Measurements from ENCODE around the gene BCL2L15.

BCL2L15 gene

DNA sequence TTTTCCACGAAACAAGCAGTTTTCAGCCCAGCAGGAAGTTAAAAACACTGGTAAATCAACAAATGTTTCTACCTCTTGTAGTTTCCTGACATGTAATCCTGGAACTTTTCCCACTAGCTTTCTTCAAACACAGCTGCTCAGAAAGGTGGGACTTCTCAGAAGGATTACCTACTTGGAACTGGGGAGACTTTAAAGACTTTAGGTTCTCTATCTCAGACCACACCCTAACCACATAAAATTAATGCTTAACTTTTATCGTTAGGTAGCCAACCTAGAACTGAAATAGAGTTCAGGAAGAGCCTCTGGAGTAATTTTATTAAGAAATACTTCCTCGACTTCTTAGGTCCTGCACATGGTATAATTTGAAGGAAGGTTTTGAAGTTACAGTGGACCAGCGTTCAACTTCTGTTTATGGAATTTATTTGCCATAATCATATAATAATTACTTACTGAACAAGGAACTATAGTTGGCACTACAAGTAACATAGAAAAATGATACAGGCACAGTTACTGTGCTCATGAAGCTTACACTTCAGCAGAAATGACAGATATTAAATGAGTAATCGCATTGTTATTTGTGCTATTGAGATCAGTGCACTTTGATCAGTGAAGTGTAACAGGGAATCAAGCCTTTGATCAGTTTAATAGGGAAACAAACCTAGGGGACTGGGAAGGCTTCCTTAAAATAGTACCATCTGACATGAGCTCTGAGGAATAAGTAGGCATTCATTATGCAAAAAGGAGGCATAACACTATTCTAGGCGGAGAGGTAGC lies at the start of gene BCL2L15:
BCL2L15 (minus strand) TSS at position 180 of the 774 bp plus-strand sequence. CDS start 206 bp downstream, outside the sequence.
- DNase-seq (ENCODE audit: low spot score) = no peak

- DNase-seq (ENCODE audit: low spot score) = no peak
Measured at GRCh38 chr1:113937146-113937545, 49.8 kb upstream of the BCL2L15 start.

- no peak for DNase-seq (ENCODE audit: low spot score)
Measured at GRCh38 chr1:113935970-113936369, 48.6 kb upstream of the BCL2L15 start.

DNA sequence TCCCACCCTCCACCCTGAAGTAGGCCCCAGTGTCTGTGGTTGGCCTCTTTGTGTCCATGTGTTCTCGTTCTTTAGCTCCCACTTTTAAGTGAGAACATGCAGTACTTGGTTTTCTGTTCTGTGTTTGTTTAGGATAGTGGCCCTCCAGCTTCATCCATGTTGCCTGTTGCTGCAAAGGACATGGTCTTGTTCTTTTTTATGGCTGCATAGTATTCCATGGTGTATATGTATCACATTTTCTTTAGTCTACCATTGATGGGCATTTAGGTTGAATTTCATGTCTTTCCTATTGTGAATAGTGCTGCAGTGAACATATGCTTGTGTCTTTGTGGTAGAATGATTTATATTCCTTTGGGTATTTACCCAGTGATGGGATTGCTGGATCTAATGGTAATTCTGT lies 47.8 kb upstream of the BCL2L15 start:
- DNase-seq (ENCODE audit: low spot score) = no peak

DNA sequence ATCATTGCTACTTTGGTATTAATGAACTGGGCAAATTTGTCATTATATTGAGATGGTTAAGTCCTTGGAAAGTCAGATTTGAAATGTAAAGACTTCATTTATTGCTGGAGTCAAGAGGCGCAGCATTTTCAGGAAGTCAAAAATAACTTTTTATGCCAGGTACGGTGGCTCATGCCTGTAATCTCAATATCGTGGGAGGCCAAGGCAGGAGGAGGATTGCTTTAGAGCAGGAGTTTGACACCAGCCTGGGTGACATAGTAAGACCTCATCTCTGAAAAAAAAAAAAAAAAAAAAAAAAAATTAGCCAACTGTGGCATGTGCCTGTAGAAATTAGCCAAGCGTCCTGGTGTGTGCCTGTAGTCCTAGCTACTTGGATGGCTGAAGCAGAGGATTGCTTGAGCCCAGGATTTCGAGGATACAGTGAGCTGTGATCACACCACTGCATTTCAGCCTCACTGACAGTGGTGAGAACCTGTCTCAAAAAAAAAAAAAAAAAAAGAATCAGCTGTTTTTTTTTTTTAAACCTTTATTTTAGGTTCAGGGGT lies 47.2 kb upstream of the BCL2L15 start:
- no peak for DNase-seq (ENCODE audit: low spot score)

DNA sequence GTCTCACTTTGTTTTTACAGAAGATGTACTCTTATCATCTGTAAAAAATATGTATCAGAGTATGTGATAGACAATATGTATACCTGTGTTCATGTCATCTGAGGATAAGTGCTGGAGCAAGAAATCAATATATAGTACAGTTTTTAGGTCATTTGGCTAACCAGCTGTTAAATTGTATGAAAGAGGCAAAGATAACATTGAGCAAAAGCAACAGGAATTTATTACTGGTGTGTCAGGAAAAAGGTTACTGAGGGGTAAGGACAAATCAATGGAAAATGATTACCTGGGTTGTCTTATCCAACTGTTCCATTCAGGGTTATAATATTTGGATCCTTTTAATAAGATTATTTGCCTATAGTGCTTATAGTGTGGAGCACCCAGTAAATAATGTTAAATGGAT lies 46.6 kb upstream of the BCL2L15 start:
- no peak for DNase-seq (ENCODE audit: low spot score)

- no peak for DNase-seq (ENCODE audit: low spot score)
Measured at GRCh38 chr1:113931451-113931851, 44.1 kb upstream of the BCL2L15 start.

DNA sequence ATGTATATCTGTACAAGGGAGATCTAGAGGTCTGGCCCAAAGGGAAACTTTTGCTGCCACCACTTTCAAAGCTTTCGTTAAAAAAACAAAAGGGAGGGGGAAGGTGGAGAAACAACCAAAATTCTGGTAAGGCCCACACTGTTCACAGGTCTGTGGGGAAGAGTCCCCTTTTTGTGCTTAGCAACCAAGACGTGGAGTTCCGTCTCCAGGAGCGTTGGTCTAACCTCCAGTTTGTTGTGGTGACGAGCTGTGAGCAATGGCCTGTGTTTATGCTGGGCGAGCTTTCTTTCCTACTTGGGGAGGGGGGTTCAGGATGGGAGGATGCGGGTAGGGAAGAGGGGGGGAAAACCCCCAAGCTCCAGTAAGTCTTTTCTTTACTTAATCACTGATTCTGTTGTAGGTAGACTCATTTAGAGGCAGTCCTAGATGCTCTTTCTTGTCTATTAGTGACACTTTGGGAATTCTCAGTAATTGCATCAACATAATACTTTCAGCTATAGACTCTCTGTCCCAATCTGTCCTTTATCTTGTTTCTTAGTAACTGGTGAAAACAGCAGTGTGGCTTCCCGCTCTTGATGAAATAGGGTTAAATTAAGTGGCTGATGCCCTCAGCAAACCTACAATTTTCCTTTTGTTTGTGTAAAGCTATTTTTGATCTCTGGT lies 43.2 kb upstream of the BCL2L15 start:
- peak; percentile 13 for DNase-seq (ENCODE audit: low spot score)

GRCh38 chr1:113929750-113930498 lies 42.5 kb upstream of the BCL2L15 start:
- peak; percentile 47 for DNase-seq (ENCODE audit: low spot score)

- peak; percentile 92 for DNase-seq (ENCODE audit: low spot score)
Measured at GRCh38 chr1:113928941-113929749, 41.8 kb upstream of the BCL2L15 start, which contains the start of gene HIPK1. Gene HIPK1, plus strand, starts transcription at chr1:113929324.

DNA sequence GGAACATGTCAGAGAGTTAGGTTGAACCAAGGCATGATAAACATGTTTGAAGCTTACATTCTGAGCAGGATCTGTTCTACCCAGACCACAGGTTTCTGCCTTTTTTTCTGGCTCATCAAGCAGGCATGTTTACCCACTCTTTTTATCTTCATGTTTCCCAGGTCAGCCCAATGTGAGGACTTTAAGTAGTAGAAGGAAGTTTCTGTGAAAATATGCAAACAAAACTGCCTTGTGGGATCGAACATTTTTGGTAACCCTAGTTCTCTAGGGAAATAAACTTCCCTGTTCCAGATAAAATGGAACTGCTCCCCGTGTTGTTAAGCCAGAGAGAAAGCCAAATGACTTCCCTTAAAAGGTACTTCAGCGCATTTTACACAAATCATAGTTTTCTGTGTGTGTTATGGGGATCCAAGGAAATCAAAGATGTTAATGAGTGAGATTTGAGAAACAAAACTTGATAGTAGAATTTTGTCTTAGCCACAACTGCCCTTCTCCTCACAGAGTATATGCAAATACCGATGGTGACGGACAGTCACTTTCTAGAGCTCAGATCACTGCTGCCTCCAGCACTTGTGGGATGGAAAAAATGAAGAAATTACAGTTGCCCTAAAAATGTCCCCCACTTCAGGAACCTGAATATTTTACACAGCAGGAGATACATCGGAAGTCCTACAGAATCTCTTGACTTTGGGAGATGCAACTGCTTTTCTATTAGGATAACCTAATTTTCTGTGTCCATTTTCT lies 41.0 kb upstream of the BCL2L15 start:
- DNase-seq (ENCODE audit: low spot score) = peak; percentile 37

- no peak for DNase-seq (ENCODE audit: low spot score)
Measured at GRCh38 chr1:113924473-113924872, 37.1 kb upstream of the BCL2L15 start.

DNA sequence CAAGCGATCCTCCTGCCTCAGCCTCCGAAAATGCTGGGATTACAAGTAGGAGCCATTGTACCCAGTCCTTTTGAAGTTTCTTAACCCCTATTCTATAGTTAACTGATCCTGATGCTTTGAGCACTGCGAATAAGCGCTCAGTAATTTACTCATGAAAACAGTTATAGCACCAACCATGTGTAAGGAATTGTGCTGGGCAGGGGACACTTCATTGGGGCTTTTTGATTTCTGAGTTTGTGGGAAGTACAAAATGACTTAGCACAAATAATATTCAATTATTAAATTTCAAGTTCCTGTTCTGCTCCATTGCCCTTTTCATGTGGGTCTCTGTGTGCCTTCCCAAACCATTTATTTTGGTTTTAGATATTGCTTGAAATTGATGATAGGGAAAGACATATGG lies 35.6 kb upstream of the BCL2L15 start:
- no peak for DNase-seq (ENCODE audit: low spot score)

DNA sequence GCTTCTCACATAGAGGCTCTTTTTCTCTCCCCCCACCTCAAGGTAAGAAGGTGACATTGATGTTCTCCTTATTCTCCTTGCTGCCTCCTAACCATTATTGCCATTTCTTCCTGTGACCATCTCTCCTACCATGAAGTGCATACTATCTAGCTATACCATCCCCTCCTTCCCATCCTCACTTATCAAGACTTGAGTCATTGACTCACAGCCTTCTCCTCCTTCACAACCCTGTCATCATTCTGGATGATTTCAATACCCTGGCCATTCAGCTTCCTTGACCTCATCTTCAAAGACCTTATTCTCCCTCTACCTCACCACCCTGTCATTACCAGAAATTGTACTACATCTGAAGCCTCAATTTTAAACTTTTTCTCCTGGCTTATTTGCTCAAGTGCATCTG lies 30.9 kb upstream of the BCL2L15 start:
- no peak for DNase-seq (ENCODE audit: low spot score)

DNA sequence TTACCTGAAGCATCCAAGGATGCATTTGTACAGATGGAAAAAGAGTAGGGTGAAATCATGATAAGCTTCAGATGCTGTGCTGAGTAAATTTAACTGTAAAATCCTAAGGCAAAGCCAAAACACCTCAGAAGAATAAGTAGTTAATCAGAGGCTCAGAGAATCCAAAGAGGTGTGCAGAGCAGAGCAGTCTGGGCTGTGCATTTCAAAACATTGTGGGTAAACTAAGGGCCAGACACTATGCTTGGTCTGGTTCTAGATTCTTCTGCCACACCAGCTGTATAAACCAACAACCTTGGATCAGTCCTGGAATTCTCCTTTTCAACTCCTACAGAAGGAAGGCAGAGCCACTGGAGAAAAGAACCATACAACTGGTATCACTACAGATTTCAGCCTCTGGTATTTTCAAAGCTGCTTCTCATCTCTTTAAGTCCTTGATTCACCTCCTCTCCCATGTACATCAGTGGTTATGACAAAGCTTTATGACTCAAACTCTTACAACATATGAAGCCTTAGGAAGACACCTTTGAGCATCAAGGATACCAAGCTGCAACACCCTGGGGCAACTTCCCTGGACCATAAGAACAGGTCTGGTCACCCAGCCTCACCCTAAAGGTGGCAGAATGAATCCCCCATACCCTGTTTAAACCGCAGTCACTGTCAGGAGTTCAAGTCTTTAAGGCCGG lies 30.2 kb upstream of the BCL2L15 start:
- no peak for DNase-seq (ENCODE audit: low spot score)

GRCh38 chr1:113916974-113917373 lies 29.6 kb upstream of the BCL2L15 start:
- DNase-seq (ENCODE audit: low spot score) = no peak

GRCh38 chr1:113913887-113914664 lies 26.7 kb upstream of the BCL2L15 start:
- no peak for DNase-seq (ENCODE audit: low spot score)

DNA sequence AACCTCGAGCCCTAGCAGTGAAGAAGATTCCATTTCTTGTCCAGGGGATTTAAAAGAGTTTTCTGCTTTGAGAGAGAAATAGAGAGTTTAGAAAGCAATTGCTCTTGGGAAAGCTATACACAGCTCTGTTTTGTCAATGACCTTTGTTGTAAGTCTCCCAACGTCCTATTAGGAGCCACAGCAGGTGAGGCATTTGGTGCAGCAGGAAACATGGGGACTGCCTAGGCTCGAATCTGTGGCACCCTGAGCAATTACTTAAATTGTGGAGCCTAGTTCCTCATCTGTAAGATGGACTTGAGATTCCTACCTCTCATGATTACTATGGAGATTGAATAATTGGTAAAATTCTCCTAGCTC lies 25.9 kb upstream of the BCL2L15 start:
- no peak for DNase-seq (ENCODE audit: low spot score)

DNA sequence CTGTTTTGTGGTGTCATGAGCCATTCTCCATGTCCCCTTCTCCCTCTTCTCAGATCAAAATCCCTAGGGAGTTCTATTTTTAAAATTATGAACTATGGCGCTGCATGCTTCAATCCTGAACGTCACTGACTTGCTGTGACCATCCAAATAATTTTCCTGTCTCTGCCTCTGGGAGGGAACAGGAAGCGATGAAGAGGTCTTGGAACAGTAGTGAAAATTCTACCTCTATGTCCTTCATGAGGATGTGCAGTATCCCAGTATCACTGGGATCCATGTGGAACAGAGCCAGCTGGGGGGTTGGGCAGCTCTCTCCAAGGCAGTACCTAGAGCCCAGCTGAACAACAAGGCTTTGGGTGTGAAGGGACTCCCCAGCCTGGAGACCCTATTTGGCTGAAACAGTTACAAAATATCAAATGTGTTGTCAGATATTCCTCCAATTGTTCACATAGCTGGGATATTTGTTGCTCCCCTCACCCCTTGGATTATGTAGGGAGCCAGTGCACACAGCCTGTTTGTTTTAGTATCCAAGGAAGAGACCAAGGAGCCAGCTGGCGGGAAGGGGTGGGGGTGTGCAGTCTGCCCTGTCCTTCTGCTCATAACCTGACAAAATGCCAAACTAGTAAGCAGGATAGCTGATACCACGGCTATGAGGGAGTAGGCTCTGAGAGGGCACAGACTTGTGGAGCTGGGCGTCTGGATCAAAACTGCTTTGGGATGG lies 25.4 kb upstream of the BCL2L15 start:
- peak; percentile 27 for DNase-seq (ENCODE audit: low spot score)

Data from globus pallidus (tissue), 1 donor.